ENCODE data around the gene AKAP13.

The AKAP13 gene

GRCh38 chr15:85631018-85631417 lies 250.6 kb downstream of the AKAP13 start:
- no CpG with 5 or more reads among the region's 2 CpGs for WGBS (ENCODE audit: insufficient coverage, insufficient read length)
- no peaks in the 10 kb centered on the region for H3K9me3 ChIP-seq (ENCODE audit: control insufficient read depth, insufficient read depth, low read length)
- H3K4me3 ChIP-seq (ENCODE audit: low read length) = no peak overlapping the region
- no peaks in the 10 kb centered on the region for H3K27me3 ChIP-seq (ENCODE audit: control insufficient read depth, insufficient read depth, low read length)
- no peak for DNase-seq (ENCODE audit: low read depth, low spot score)
- no peak overlapping the region for H3K27ac ChIP-seq (ENCODE audit: low read length)
- no peaks in the 10 kb centered on the region for H3K36me3 ChIP-seq (ENCODE audit: control insufficient read depth, insufficient read depth, low read length)
- no peaks in the 10 kb centered on the region for H3K4me1 ChIP-seq (ENCODE audit: control insufficient read depth, insufficient read depth, low read length)

- Histone ChIP-seq H3K4me3 (ENCODE audit: low read length) (no peak overlapping the region), H3K27me3 (ENCODE audit: control insufficient read depth, insufficient read depth, low read length) (no peaks in the 10 kb centered on the region), H3K9me3 (ENCODE audit: control insufficient read depth, insufficient read depth, low read length) (no peaks in the 10 kb centered on the region), H3K36me3 (ENCODE audit: control insufficient read depth, insufficient read depth, low read length) (no peaks in the 10 kb centered on the region), H3K4me1 (ENCODE audit: control insufficient read depth, insufficient read depth, low read length) (no peaks in the 10 kb centered on the region), H3K27ac (ENCODE audit: low read length) (no peak overlapping the region)
- WGBS (ENCODE audit: insufficient coverage, insufficient read length) = no CpG with 5 or more reads among the region's 4 CpGs
- no peak for DNase-seq (ENCODE audit: low read depth, low spot score)
Measured at GRCh38 chr15:85632014-85632413, 251.6 kb downstream of the AKAP13 start.

GRCh38 chr15:85633859-85634258 lies 253.5 kb downstream of the AKAP13 start:
- Histone ChIP-seq H3K4me1 (ENCODE audit: control insufficient read depth, insufficient read depth, low read length) (no peaks in the 10 kb centered on the region), H3K27me3 (ENCODE audit: control insufficient read depth, insufficient read depth, low read length) (no peaks in the 10 kb centered on the region), H3K9me3 (ENCODE audit: control insufficient read depth, insufficient read depth, low read length) (no peaks in the 10 kb centered on the region), H3K36me3 (ENCODE audit: control insufficient read depth, insufficient read depth, low read length) (no peaks in the 10 kb centered on the region), H3K27ac (ENCODE audit: low read length) (no peak overlapping the region), H3K4me3 (ENCODE audit: low read length) (no peak overlapping the region)
- no peak for DNase-seq (ENCODE audit: low read depth, low spot score)

- no peak overlapping the region for H3K27ac ChIP-seq (ENCODE audit: low read length)
- no CpG with 5 or more reads among the region's 4 CpGs for WGBS (ENCODE audit: insufficient coverage, insufficient read length)
- no peaks in the 10 kb centered on the region for H3K4me1 ChIP-seq (ENCODE audit: control insufficient read depth, insufficient read depth, low read length)
- no peak for DNase-seq (ENCODE audit: low read depth, low spot score)
- H3K36me3 ChIP-seq (ENCODE audit: control insufficient read depth, insufficient read depth, low read length) = no peaks in the 10 kb centered on the region
- no peaks in the 10 kb centered on the region for H3K9me3 ChIP-seq (ENCODE audit: control insufficient read depth, insufficient read depth, low read length)
- H3K4me3 ChIP-seq (ENCODE audit: low read length) = no peak overlapping the region
- no peaks in the 10 kb centered on the region for H3K27me3 ChIP-seq (ENCODE audit: control insufficient read depth, insufficient read depth, low read length)
Measured at GRCh38 chr15:85636351-85636750, 255.9 kb downstream of the AKAP13 start.

- no peak overlapping the region for H3K4me3 ChIP-seq (ENCODE audit: low read length)
- no peaks in the 10 kb centered on the region for H3K9me3 ChIP-seq (ENCODE audit: control insufficient read depth, insufficient read depth, low read length)
- no CpG with 5 or more reads among the region's 3 CpGs for WGBS (ENCODE audit: insufficient coverage, insufficient read length)
- no peaks in the 10 kb centered on the region for H3K4me1 ChIP-seq (ENCODE audit: control insufficient read depth, insufficient read depth, low read length)
- no peak for DNase-seq (ENCODE audit: low read depth, low spot score)
- H3K36me3 ChIP-seq (ENCODE audit: control insufficient read depth, insufficient read depth, low read length) = no peaks in the 10 kb centered on the region
- no peak overlapping the region for H3K27ac ChIP-seq (ENCODE audit: low read length)
- no peaks in the 10 kb centered on the region for H3K27me3 ChIP-seq (ENCODE audit: control insufficient read depth, insufficient read depth, low read length)
Measured at GRCh38 chr15:85639752-85640381, 259.5 kb downstream of the AKAP13 start.

- H3K9me3 ChIP-seq (ENCODE audit: control insufficient read depth, insufficient read depth, low read length) = no peaks in the 10 kb centered on the region
- H3K27ac ChIP-seq (ENCODE audit: low read length) = no peak overlapping the region
- H3K36me3 ChIP-seq (ENCODE audit: control insufficient read depth, insufficient read depth, low read length) = no peaks in the 10 kb centered on the region
- WGBS (ENCODE audit: insufficient coverage, insufficient read length) = no CpG with 5 or more reads among the region's 5 CpGs
- no peak overlapping the region for H3K4me3 ChIP-seq (ENCODE audit: low read length)
- DNase-seq (ENCODE audit: low read depth, low spot score) = no peak
- H3K27me3 ChIP-seq (ENCODE audit: control insufficient read depth, insufficient read depth, low read length) = no peaks in the 10 kb centered on the region
- no peaks in the 10 kb centered on the region; the same call in 1 of the 2 replicates for H3K4me1 ChIP-seq (ENCODE audit: control insufficient read depth, insufficient read depth, low read length)
Measured at GRCh38 chr15:85642065-85642692, 261.8 kb downstream of the AKAP13 start.

GRCh38 chr15:85642693-85643066 lies 262.3 kb downstream of the AKAP13 start:
- Histone ChIP-seq H3K4me1 (ENCODE audit: control insufficient read depth, insufficient read depth, low read length) (no peaks in the 10 kb centered on the region; the same call in 1 of the 2 replicates), H3K4me3 (ENCODE audit: low read length) (no peak overlapping the region), H3K27ac (ENCODE audit: low read length) (no peak overlapping the region), H3K36me3 (ENCODE audit: control insufficient read depth, insufficient read depth, low read length) (no peaks in the 10 kb centered on the region), H3K27me3 (ENCODE audit: control insufficient read depth, insufficient read depth, low read length) (no peaks in the 10 kb centered on the region), H3K9me3 (ENCODE audit: control insufficient read depth, insufficient read depth, low read length) (no peaks in the 10 kb centered on the region)
- WGBS (ENCODE audit: insufficient coverage, insufficient read length) = no CpG with 5 or more reads among the region's 6 CpGs
- no peak for DNase-seq (ENCODE audit: low read depth, low spot score)

GRCh38 chr15:85646538-85647091 lies 266.2 kb downstream of the AKAP13 start:
- Histone ChIP-seq H3K4me3 (ENCODE audit: low read length) (no peak overlapping the region), H3K27me3 (ENCODE audit: control insufficient read depth, insufficient read depth, low read length) (no peaks in the 10 kb centered on the region), H3K27ac (ENCODE audit: low read length) (no peak overlapping the region), H3K9me3 (ENCODE audit: control insufficient read depth, insufficient read depth, low read length) (no peaks in the 10 kb centered on the region), H3K4me1 (ENCODE audit: control insufficient read depth, insufficient read depth, low read length) (no peaks in the 10 kb centered on the region; the same call in 1 of the 2 replicates), H3K36me3 (ENCODE audit: control insufficient read depth, insufficient read depth, low read length) (no peaks in the 10 kb centered on the region)
- no CpG with 5 or more reads among the region's 4 CpGs for WGBS (ENCODE audit: insufficient coverage, insufficient read length)
- DNase-seq (ENCODE audit: low read depth, low spot score) = no peak

GRCh38 chr15:85649372-85649771 lies 269.0 kb downstream of the AKAP13 start:
- no peaks in the 10 kb centered on the region for H3K36me3 ChIP-seq (ENCODE audit: control insufficient read depth, insufficient read depth, low read length)
- H3K4me3 ChIP-seq (ENCODE audit: low read length) = no peak overlapping the region
- H3K27ac ChIP-seq (ENCODE audit: low read length) = no peak overlapping the region
- no peaks in the 10 kb centered on the region for H3K9me3 ChIP-seq (ENCODE audit: control insufficient read depth, insufficient read depth, low read length)
- WGBS (ENCODE audit: insufficient coverage, insufficient read length) = no CpG with 5 or more reads among the region's 5 CpGs
- DNase-seq (ENCODE audit: low read depth, low spot score) = no peak
- no peaks in the 10 kb centered on the region for H3K27me3 ChIP-seq (ENCODE audit: control insufficient read depth, insufficient read depth, low read length)
- H3K4me1 ChIP-seq (ENCODE audit: control insufficient read depth, insufficient read depth, low read length) = no peaks in the 10 kb centered on the region; the same call in 1 of the 2 replicates

- H3K9me3 ChIP-seq (ENCODE audit: control insufficient read depth, insufficient read depth, low read length) = no peaks in the 10 kb centered on the region
- no peaks in the 10 kb centered on the region for H3K27me3 ChIP-seq (ENCODE audit: control insufficient read depth, insufficient read depth, low read length)
- no peak overlapping the region for H3K4me3 ChIP-seq (ENCODE audit: low read length)
- no peak overlapping the region for H3K27ac ChIP-seq (ENCODE audit: low read length)
- no CpG with 5 or more reads among the region's 10 CpGs for WGBS (ENCODE audit: insufficient coverage, insufficient read length)
- no peaks in the 10 kb centered on the region; the same call in 1 of the 2 replicates for H3K4me1 ChIP-seq (ENCODE audit: control insufficient read depth, insufficient read depth, low read length)
- no peak for DNase-seq (ENCODE audit: low read depth, low spot score)
- no peaks in the 10 kb centered on the region for H3K36me3 ChIP-seq (ENCODE audit: control insufficient read depth, insufficient read depth, low read length)
Measured at GRCh38 chr15:85651548-85651947, 271.1 kb downstream of the AKAP13 start.

GRCh38 chr15:85652457-85652856 lies 272.1 kb downstream of the AKAP13 start:
- no peaks in the 10 kb centered on the region for H3K27me3 ChIP-seq (ENCODE audit: control insufficient read depth, insufficient read depth, low read length)
- no peak overlapping the region for H3K4me3 ChIP-seq (ENCODE audit: low read length)
- no peaks in the 10 kb centered on the region for H3K36me3 ChIP-seq (ENCODE audit: control insufficient read depth, insufficient read depth, low read length)
- no CpG with 5 or more reads among the region's 4 CpGs for WGBS (ENCODE audit: insufficient coverage, insufficient read length)
- no peak overlapping the region for H3K27ac ChIP-seq (ENCODE audit: low read length)
- H3K9me3 ChIP-seq (ENCODE audit: control insufficient read depth, insufficient read depth, low read length) = no peaks in the 10 kb centered on the region
- no peaks in the 10 kb centered on the region for H3K4me1 ChIP-seq (ENCODE audit: control insufficient read depth, insufficient read depth, low read length)
- DNase-seq (ENCODE audit: low read depth, low spot score) = no peak

Data from iPS DF 6.9 (cell line).